Activated T-cell treated with anti-CD3 and anti-CD28 coated beads for 48 hours (primary cell): ENCODE data around the gene IL2RA.

Source experiments
- DNase-seq: peaks from one replicate; pipeline ENCODE4 v3.0.0-alpha.2; 2020; ENCODE audit warnings: low read depth

Gene IL2RA

GRCh38 chr10:6038071-6038631 is 24.0 kb downstream of the IL2RA start:
- no peak for DNase-seq

DNA sequence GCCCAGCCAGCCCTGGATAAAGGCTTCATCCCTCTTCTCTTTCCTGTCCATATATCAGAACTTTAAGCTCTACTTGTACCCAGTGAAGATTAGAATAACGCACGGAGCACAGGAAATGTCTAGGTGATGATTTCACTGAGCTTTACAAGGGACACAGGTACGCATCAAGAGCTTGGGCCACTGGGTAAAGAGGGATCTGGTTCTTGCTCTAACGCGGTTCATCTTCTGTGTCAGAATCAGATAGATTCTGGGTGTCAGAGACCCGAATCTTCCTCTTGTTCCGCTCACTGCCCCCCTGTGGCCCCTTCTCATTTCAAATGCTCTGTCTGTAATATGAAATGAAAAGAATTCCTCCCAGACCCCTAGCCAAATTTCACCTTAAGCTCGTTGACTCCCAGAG is 24.7 kb downstream of the IL2RA start:
- DNase-seq = no peak

DNA sequence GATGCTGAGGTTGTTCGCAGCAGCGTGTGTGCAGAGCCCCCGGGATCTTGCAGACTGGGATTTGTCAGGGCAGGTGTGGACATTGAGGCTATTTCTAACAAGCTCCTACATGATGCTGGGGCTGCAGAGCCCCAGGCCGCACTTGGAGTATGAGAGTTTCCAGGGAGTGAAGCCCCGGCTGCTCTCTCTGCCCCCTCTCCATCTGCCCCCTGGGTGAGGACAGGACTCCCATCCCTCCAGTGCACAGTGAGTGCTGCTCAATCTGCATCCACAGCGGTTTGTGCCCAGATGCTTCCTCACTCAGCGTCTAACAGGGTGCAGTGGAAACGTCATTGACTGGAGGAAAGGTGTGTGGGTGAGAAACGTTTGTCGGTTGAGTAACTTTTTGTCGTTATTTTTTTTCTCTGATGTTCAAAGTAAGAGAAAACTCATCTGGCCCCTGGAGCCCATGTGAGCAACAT is 25.3 kb downstream of the IL2RA start:
- DNase-seq = no peak

- no peak for DNase-seq
These were observed 26.1 kb downstream of the IL2RA start for GRCh38 chr10:6035931-6036575.

GRCh38 chr10:6035101-6035834 is 26.9 kb downstream of the IL2RA start:
- DNase-seq = no peak

DNA sequence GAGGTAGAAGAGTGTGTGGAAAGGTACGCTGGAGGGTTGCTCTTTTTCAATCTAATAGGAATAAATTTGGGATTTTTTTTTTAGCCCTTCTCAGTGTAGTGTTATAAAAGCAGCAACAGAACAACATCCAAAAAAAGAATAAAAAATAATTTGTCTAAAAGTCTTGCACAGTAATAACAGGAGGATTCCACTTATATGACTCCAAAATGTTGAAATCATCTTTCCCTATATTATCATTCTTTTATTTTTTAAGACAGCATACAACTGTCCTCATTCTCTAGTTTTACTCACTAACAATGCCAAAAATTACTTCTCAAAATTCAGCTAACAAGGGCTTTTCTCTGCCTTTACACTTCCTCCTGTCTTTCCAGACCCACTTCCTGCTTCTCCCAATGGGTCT is 27.8 kb downstream of the IL2RA start:
- DNase-seq = no peak

DNA sequence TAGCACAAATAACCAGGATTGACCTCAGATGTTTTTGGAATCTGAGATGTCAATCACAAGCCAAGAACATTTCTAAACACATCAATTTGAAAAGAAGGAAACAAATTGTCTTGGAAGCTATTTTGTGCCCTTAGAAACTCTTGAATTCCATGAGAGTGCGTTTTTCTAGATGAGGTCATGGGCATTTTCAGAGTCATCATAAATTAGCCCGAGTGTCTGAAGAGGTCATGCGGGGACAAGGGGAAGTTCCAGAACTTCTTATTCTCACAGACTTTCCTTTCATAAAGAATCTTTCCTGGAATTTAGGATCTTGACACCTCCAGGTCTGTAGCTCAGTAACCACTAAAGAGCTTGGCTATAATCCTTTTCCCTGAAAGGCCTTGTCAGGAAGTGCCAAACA is 28.2 kb downstream of the IL2RA start:
- DNase-seq = no peak

DNA sequence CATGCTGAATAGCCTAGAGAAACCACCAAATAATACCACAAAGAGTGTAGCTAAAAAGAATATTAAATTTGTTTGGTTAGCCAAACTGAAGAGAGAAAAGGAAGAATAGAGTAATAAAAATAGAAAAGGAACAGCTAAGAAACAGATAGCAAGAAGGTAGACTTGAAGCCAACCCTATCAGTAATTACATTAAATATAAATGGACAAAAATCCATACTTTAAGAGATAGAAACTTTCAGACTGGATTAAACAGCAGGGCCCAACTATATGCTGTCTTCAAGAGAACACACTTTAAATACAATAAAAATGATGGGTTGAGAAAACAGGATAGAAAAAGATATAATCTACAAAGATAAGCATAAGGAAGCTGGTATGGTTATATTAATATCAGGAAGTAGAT is 31.2 kb downstream of the IL2RA start:
- no peak for DNase-seq

DNA sequence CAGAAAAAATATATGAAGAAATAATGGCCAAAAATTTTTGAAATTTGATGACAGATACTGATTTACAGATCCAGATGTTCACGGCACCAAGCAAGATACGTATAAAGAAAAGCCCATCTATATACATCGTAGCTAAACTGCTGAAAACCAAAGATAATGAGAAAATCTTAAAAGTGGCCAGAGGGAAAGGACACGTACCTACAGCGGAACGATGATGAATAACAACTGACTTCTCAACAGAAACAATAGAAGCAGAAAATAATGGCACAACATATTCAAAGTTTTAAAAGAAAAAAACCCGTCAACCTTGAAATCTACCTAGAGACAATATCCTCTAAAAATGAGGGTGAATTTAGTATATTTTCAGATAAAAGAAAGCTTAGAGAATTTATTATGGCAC is 31.9 kb downstream of the IL2RA start:
- no peak for DNase-seq

- DNase-seq = no peak
These were observed 34.2 kb downstream of the IL2RA start for GRCh38 chr10:6027929-6028328.

GRCh38 chr10:6025683-6026255 is 36.4 kb downstream of the IL2RA start:
- DNase-seq = no peak

- no peak for DNase-seq
These were observed 37.9 kb downstream of the IL2RA start for GRCh38 chr10:6024334-6024682.

GRCh38 chr10:6023661-6024333 is 38.4 kb downstream of the IL2RA start:
- DNase-seq = no peak

DNA sequence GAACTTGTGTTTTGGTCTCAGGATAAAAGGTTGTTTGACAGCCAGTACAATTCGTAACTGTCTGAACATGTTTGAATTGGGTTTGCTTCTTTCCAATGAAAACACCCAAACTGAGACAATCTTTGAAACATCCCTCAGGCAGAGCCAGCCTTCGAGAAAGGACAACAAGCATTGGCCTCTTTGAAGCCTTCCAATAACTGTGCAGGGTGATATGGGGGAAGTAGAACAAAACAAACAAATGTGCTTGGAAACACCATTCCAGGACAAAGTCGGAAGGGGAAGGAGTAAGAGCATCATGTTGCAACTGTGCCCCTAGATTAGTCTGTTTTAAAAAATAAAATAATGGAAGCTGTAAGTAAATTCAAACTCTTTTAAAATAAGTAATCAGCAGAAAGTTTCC is 39.5 kb downstream of the IL2RA start:
- DNase-seq = no peak

- DNase-seq = no peak
These were observed 41.3 kb downstream of the IL2RA start for GRCh38 chr10:6020826-6021225.

DNA sequence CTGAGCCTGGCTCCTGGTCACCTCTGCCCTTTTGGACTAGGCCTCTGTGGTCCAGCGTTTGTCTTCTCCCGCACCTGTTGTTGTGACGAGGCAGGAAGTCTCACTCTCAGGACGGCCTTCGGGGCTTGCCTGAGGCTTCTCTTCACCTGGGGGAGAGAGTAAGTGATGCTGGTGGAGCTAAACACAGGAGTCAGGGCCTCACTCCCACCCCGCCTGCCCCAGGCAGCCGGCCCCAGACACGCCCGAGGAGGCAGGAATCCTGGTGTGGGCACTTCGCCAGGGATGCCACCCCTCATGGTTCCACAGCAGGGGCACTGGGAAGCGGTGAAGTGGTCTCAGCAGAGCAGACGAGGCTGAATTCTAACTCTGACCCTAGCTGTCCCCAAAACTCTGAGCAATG is 42.4 kb downstream of the IL2RA start:
- no peak for DNase-seq

GRCh38 chr10:6019010-6019782 is 43.0 kb downstream of the IL2RA start:
- DNase-seq = no peak

GRCh38 chr10:6018422-6018821 is 43.7 kb downstream of the IL2RA start:
- no peak for DNase-seq

DNA sequence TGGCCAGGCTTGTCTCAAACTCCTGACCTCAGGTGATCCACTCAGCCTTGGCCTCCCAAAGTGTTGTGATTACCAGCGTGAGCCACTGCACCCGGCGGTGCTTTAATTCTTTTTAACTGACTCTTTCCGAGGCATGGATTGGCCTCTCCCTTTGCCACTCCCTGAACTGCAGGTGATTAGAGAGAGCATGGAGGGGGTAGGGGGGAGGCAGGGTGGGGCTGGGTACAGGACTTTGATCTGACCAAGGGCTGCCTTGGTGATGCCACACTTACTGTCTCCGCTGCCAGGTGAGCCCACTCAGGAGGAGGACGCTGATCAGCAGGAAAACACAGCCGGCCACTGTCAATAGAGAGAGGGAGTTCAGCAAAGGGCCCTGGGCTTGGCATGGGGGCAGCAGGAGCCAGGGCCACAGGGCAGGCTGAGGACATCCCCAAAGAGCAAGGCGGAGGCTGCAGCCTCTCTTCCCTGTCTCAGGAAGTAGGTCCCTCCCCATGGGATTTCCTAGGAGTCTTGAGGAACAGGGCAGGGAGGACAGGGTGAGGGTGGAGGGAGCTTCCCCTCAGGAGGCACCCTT is 44.3 kb downstream of the IL2RA start:
- DNase-seq = no peak

DNA sequence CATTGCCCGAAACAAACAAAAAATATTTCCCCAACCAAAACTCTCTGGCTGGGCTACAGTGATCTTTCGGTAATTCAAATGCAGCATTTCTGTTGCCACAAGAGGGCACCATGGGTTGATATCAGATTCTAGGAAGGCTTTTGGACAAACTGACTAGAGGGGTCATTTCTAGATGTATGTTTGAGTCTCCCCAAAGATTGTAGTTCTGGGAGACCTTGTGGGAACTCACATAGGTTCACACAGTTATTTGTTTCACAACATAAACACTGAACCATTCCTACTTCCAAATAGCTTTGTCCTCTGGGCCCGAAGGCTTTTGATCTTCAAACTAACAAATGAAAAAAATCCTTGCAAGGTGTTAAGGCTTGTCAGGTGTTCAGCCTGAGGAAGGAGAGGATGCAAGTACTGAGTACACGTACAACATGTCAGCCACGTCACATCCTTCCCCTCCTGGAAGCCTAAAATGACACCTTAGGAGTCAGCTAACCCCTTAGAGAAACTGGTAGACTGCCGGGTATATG is 47.9 kb downstream of the IL2RA start:
- no peak for DNase-seq
